ENCODE data around the gene PSTPIP1. TPM values are rescaled to one million over a fixed set of nuclear protein-coding genes. Genes with fewer than 3 reads are reported as not detected.

PSTPIP1 gene
- polyA plus RNA-seq, 2 of the 4 experiments (the other 2 are of a cell fraction) = not detected

DNA sequence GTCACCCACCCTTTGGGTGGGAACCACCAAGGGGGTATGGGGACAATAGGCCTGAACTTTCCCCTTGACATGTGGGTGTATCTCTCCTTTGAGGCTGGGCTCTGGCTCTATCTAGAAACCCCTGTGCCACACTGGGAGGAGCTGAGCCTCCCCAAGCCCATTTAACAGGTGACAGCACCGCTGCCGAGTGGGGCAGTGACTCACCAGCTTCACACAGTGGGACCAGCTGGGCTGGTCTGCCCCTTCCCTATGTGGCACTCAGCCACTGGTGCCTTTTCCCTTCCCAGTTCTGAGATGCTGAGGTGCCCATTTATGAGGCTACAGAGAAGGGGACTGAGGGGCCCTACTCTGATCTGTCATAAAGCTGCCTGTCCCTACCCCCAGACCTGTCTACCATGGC, 5.1 kb downstream of the PSTPIP1 start:
- ChIA-PET CTCF (interaction anchor here (1.5 to 2.8 kb wide), 2 partner anchors 12 to 24 kb away, joined by 4 to 9 read pairs; no protein-coding TSS in a partner anchor), POLR2A (no interaction called here)
- 86% methylated on average over 2 of the region's 2 CpGs for WGBS (ENCODE audit: missing lambda C conversion rate)
- Histone ChIP-seq H3K4me3 (no peak overlapping the region), H3K27ac (no peak overlapping the region), H3K4me1 (peaks cover 9% of the 10 kb centered on the region), H3K4me2 (no peak overlapping the region), H3K9me3 (no peaks in the 10 kb centered on the region)
- DNase-seq (ENCODE audit: low read depth in 1 of 2, low spot score in 1 of 2) (no peak), ATAC-seq (no peak), FAIRE-seq (no peak)
- no peak for TF ChIP-seq REST (IDR thresholded peaks at IDR 0.05)
- TF ChIP-seq, protein P1, sequence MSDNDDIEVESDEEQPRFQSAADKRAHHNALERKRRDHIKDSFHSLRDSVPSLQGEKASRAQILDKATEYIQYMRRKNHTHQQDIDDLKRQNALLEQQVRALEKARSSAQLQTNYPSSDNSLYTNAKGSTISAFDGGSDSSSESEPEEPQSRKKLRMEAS (IDR thresholded peaks at IDR 0.05) = no peak
- no peak for TF ChIP-seq BCL3 (IDR thresholded peaks at IDR 0.05)

- DNase-seq (ENCODE audit: low read depth in 1 of 2, low spot score in 1 of 2) = no peak
- no peak for FAIRE-seq
- ATAC-seq = no peak
- POLR2A ChIA-PET = no interaction called here
- TF ChIP-seq SMC3 (IDR thresholded peaks at IDR 0.05) = no peak
- no peak for TF ChIP-seq CHD4 (IDR thresholded peaks at IDR 0.05; ENCODE audit: borderline replicate concordance)
- no peak for TF ChIP-seq GATA3 (IDR thresholded peaks at IDR 0.05; ENCODE audit: borderline replicate concordance)
- no peak for TF ChIP-seq ZSCAN20 (CRISPR knock-in tag; IDR thresholded peaks at IDR 0.05)
- TF ChIP-seq ATOH8 (CRISPR knock-in tag; IDR thresholded peaks at IDR 0.05; ENCODE audit: low read depth) = no peak
- TF ChIP-seq HOXA7 (CRISPR knock-in tag; IDR thresholded peaks at IDR 0.05) = no peak
- TF ChIP-seq, protein P2, sequence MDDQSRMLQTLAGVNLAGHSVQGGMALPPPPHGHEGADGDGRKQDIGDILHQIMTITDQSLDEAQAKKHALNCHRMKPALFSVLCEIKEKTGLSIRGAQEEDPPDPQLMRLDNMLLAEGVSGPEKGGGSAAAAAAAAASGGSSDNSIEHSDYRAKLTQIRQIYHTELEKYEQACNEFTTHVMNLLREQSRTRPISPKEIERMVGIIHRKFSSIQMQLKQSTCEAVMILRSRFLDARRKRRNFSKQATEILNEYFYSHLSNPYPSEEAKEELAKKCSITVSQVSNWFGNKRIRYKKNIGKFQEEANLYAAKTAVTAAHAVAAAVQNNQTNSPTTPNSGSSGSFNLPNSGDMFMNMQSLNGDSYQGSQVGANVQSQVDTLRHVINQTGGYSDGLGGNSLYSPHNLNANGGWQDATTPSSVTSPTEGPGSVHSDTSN (IDR thresholded peaks at IDR 0.05) = no peak
- TF ChIP-seq BCL3 (IDR thresholded peaks at IDR 0.05) = no peak
- TF ChIP-seq KDM1A (IDR thresholded peaks at IDR 0.05; ENCODE audit: low read depth) = no peak
- no peak for TF ChIP-seq TP53 (CRISPR knock-in tag; IDR thresholded peaks at IDR 0.05)
- no peak overlapping the region for H3K4me2 ChIP-seq
- CTCF ChIA-PET = interaction anchor here (1.5 to 2.8 kb wide), 2 partner anchors 14 to 23 kb away, joined by 4 to 9 read pairs; no protein-coding TSS in a partner anchor
- 59% methylated on average over 4 of the region's 4 CpGs for WGBS (ENCODE audit: missing lambda C conversion rate)
- no peak overlapping the region for H3K27ac ChIP-seq
- peaks cover 7% of the 10 kb centered on the region for H3K4me1 ChIP-seq
- H3K9me3 ChIP-seq = no peaks in the 10 kb centered on the region
- H3K4me3 ChIP-seq = no peak overlapping the region
Observed at GRCh38 chr15:77001351-77001750, 6.4 kb downstream of the PSTPIP1 start.

- H3K4me1 ChIP-seq = peaks cover 1% of the 10 kb centered on the region; the same call in 2 of the 3 replicates
- FAIRE-seq = no peak
- ChIA-PET CTCF (interaction anchor here (2.8 kb wide), 1 partner anchor 22 kb away, joined by 9 read pairs; no protein-coding TSS in a partner anchor), POLR2A (no interaction called here)
- no peak overlapping the region for H3K4me3 ChIP-seq
- no peak for TF ChIP-seq POLR2A (IDR thresholded peaks at IDR 0.05; ENCODE audit: low read length)
- no peak for TF ChIP-seq MAFK (IDR thresholded peaks at IDR 0.05; ENCODE audit: partially characterized antibody)
- TF ChIP-seq POLR2AphosphoS2 (conservative IDR thresholded peaks at IDR 0.05; ENCODE audit: low read length) = no peak
- no peak for TF ChIP-seq TFCP2L1 (CRISPR knock-in tag; IDR thresholded peaks at IDR 0.05)
- TF ChIP-seq HOXB13 (CRISPR knock-in tag; IDR thresholded peaks at IDR 0.05; ENCODE audit: low read depth) = no peak
- TF ChIP-seq REST (IDR thresholded peaks at IDR 0.05) = no peak
- no peak for TF ChIP-seq PHF8 (IDR thresholded peaks at IDR 0.05; ENCODE audit: borderline replicate concordance, low read depth)
- TF ChIP-seq, protein P3, sequence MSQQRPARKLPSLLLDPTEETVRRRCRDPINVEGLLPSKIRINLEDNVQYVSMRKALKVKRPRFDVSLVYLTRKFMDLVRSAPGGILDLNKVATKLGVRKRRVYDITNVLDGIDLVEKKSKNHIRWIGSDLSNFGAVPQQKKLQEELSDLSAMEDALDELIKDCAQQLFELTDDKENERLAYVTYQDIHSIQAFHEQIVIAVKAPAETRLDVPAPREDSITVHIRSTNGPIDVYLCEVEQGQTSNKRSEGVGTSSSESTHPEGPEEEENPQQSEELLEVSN (IDR thresholded peaks at IDR 0.05; ENCODE audit: borderline replicate concordance, low read depth) = no peak
- H3K4me2 ChIP-seq = no peak overlapping the region
- H3K9me3 ChIP-seq = no peaks in the 10 kb centered on the region
- 28% methylated on average over 4 of the region's 4 CpGs for WGBS (ENCODE audit: missing lambda C conversion rate)
- H3K27ac ChIP-seq = no peak overlapping the region
- ATAC-seq = no peak
- no peak for DNase-seq (ENCODE audit: low read depth in 1 of 2, low spot score in 1 of 2)
Observed at GRCh38 chr15:77001966-77002365, 7.0 kb downstream of the PSTPIP1 start.
